ENCODE measurements around the gene CRHR2. TPM values are rescaled to one million over a fixed set of nuclear protein-coding genes. Genes with fewer than 3 reads are reported as not detected.

CRHR2 gene
- total and polyA plus RNA-seq, 8 donors, result not detected

- Histone ChIP-seq H3K27ac (no peak overlapping the region), H3K4me1 (peaks cover 0 to 6% (median 0%) of the 10 kb centered on the region in 4 donors), H3K9me3 (no peaks in the 10 kb centered on the region), H3K27me3 (no peaks in the 10 kb centered on the region), H3K36me3 (no peaks in the 10 kb centered on the region), H3K4me3 (no peak overlapping the region)
- intact Hi-C loops (cut with DNase I; ENCODE audit: low total_unique reads), result no loop called here
- TF ChIP-seq POLR2AphosphoS5 (IDR thresholded peaks at IDR 0.05) (no peak), CTCF (IDR thresholded peaks at IDR 0.05) (no peak), POLR2A (IDR thresholded peaks at IDR 0.05) (no peak), EP300 (IDR thresholded peaks at IDR 0.05) (no peak)
- DNase-seq, result no peak
- WGBS, 5 donors, result 76 to 91% (median 78%) methylated on average over 3 of the region's 3 CpGs
Measured at GRCh38 chr7:30708983-30709382, 26.7 kb upstream of the CRHR2 start.

GRCh38 chr7:30708412-30708811 is 26.2 kb upstream of the CRHR2 start:
- 72 to 85% (median 73%) methylated on average over 4 of the region's 4 CpGs for WGBS, 5 donors
- no peak for TF ChIP-seq POLR2AphosphoS5 (IDR thresholded peaks at IDR 0.05)
- TF ChIP-seq CTCF (IDR thresholded peaks at IDR 0.05), result no peak
- TF ChIP-seq EP300 (IDR thresholded peaks at IDR 0.05), result no peak
- TF ChIP-seq POLR2A (IDR thresholded peaks at IDR 0.05), result no peak
- H3K36me3 ChIP-seq, result no peaks in the 10 kb centered on the region
- intact Hi-C loops (cut with DNase I; ENCODE audit: low total_unique reads), result no loop called here
- no peaks in the 10 kb centered on the region for H3K9me3 ChIP-seq
- no peak overlapping the region for H3K27ac ChIP-seq
- DNase-seq, result no peak
- H3K4me1 ChIP-seq, result peaks cover 0 to 6% (median 0%) of the 10 kb centered on the region in 4 donors
- H3K27me3 ChIP-seq, result no peaks in the 10 kb centered on the region
- H3K4me3 ChIP-seq, result no peak overlapping the region

- H3K9me3 ChIP-seq, result no peaks in the 10 kb centered on the region
- TF ChIP-seq POLR2AphosphoS5 (IDR thresholded peaks at IDR 0.05) (no peak), CTCF (IDR thresholded peaks at IDR 0.05) (no peak), EP300 (IDR thresholded peaks at IDR 0.05) (no peak), POLR2A (IDR thresholded peaks at IDR 0.05) (no peak)
- WGBS, 5 donors, result 59 to 67% (median 64%) methylated on average over 16 of the region's 16 CpGs
- intact Hi-C loops (cut with DNase I; ENCODE audit: low total_unique reads), result no loop called here
- H3K4me3 ChIP-seq, result no peak overlapping the region
- peaks cover 0 to 6% (median 0%) of the 10 kb centered on the region in 4 donors for H3K4me1 ChIP-seq
- no peaks in the 10 kb centered on the region for H3K36me3 ChIP-seq
- no peaks in the 10 kb centered on the region for H3K27me3 ChIP-seq
- no peak overlapping the region for H3K27ac ChIP-seq
- DNase-seq, result no peak
Measured at GRCh38 chr7:30707391-30708357, 25.4 kb upstream of the CRHR2 start.

GRCh38 chr7:30706908-30707307 is 24.7 kb upstream of the CRHR2 start:
- Histone ChIP-seq H3K27me3 (peaks cover 0 to 2% (median 0%) of the 10 kb centered on the region in 3 donors), H3K9me3 (no peaks in the 10 kb centered on the region), H3K4me1 (peaks cover 0 to 6% (median 0%) of the 10 kb centered on the region in 4 donors), H3K27ac (no peak overlapping the region), H3K36me3 (no peaks in the 10 kb centered on the region), H3K4me3 (no peak overlapping the region)
- intact Hi-C loops (cut with DNase I; ENCODE audit: low total_unique reads), result no loop called here
- DNase-seq, result no peak
- 69 to 78% (median 75%) methylated on average over 5 to 6 of the region's 6 CpGs for WGBS, 5 donors
- TF ChIP-seq POLR2AphosphoS5 (IDR thresholded peaks at IDR 0.05) (no peak), EP300 (IDR thresholded peaks at IDR 0.05) (no peak), CTCF (IDR thresholded peaks at IDR 0.05) (no peak), POLR2A (IDR thresholded peaks at IDR 0.05) (no peak)
